NAMALWA (cell line): ENCODE results near the gene RAB11B.
"Not testable (repeated sequence)": the region's sequence is repeated elsewhere in the genome, so short reads cannot be mapped to it uniquely, and the experiment has no call there.

Source experiments
- DNase-seq: peaks from one replicate; pipeline ENCODE4 v3.0.0-alpha.2; 2015; ENCODE audit warnings: low spot score

The RAB11B gene

DNA sequence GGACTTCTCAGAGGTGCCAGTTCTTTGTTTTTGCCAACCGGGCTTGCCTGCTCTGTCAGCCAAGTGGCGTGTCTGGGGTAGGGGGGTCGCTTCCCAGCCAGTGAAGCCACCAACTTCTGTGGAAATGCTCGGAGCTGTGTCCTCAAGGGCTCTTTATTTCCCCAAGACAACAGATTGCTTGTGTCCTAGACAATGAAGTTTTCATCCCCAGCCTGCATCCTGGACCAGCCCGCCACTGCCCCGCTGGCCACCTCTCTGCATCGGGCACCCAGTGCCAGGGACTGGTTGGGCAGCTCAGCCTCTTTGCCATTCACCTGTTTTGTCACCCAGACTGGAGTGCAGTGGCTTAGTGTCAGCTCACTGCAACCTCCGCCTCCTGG is 3.7 kb downstream of the RAB11B start:
- no peak for DNase-seq

DNA sequence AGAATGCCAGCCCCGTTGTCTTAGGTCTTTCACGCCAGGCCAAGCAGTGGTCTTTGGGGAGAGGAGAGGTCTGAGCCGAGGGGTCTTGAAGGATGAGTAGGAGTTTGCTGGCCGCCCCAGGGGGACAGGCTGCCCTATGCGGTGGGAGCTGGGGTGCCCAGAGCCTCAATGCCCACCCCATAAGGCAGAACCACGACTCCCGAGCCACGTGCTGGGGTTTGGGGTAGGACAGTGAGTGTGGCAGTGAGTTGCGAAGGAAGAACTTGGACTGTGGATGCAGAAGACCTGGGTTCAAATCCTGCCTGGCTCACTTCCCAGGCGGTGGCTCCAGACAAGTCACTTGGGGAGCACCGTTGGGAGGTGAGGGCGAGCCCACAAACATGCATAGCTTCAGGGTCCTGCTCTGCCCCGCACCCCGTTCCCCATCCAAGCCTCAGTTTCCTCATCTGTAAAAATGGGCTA is 5.5 kb downstream of the RAB11B start:
- no peak for DNase-seq

- DNase-seq: no peak
These were observed 6.0 kb downstream of the RAB11B start for GRCh38 chr19:8396185-8396562.

GRCh38 chr19:8396563-8397203 is 6.5 kb downstream of the RAB11B start:
- DNase-seq: peak; percentile 76

- DNase-seq: no peak
These were observed 7.1 kb downstream of the RAB11B start for GRCh38 chr19:8397271-8397670.

DNA sequence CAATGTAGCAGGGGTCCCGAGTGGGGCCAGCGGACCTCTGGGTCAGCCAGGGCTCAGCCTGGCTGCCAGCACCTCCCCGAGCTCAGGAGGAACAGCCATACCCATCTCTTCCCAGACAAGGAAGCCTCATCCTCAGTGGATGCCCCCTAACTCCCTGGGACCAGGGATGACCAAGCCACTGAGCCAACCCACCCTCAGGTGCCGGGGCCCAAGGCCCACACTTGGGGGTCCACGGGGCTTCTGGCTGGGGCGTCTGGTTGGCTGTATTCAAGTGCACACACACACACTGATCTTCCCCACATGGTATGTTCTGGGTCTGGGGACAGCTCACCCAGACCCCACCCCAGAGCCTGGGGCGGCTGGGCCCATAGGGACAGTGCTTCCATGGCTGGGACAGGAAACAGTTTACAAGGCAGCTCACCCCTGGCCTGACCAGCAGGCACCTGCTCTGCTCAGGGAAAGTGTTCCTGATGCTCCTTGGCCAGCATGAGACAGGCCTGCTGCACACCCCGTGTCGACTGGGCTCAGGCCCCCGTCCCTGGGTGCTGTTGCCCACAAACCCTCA is 7.7 kb downstream of the RAB11B start:
- DNase-seq: no peak

GRCh38 chr19:8398311-8398771 is 8.2 kb downstream of the RAB11B start:
- no peak for DNase-seq

DNA sequence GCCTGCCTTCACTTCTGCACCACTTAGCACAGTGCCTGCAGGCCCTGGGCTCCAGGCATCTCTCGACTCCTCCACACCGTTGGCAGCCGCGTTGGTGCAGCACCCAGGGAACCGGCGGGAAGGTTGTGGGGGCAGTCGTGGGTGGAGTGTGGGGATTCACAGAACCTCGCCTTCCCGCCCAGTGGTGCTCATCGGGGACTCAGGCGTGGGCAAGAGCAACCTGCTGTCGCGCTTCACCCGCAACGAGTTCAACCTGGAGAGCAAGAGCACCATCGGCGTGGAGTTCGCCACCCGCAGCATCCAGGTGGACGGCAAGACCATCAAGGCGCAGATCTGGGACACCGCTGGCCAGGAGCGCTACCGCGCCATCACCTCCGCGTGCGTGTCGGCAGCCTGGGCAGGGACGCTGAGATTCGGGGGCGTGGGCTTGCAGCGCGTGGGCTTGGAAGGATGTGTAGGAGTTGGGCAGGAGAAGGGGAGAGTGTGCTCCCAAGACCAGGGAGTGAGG is 9.6 kb downstream of the RAB11B start:
- no peak for DNase-seq

DNA sequence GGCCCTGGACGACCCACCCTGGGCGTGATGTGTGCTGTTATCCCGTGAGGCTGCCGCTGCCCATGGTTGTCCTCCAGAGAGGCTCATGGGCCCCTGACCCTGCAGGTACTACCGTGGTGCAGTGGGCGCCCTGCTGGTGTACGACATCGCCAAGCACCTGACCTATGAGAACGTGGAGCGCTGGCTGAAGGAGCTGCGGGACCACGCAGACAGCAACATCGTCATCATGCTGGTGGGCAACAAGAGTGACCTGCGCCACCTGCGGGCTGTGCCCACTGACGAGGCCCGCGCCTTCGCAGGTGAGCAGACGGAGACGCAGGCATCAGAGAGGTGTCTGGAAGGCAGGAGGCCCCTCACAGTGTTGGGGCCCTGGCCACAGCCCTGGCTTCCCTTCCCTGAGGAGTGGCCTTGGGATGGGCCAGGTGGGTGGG is 11.8 kb downstream of the RAB11B start:
- no peak for DNase-seq

GRCh38 chr19:8403098-8403819 is 13.1 kb downstream of the RAB11B start:
- no peak for DNase-seq

- DNase-seq: no peak
These were observed 13.6 kb downstream of the RAB11B start for GRCh38 chr19:8403820-8404109.

- no peak for DNase-seq
These were observed 14.4 kb downstream of the RAB11B start for GRCh38 chr19:8404391-8405151.

GRCh38 chr19:8410718-8411117 is 20.6 kb downstream of the RAB11B start:
- not testable (repeated sequence) for DNase-seq

- DNase-seq: peak; percentile 98
These were observed 22.8 kb downstream of the RAB11B start, which contains the start of gene MARCHF2 for GRCh38 chr19:8412783-8413628. MARCHF2 (plus strand) TSS chr19:8413305; CDS start chr19:8421841, 8,536 bp downstream.

- peak; percentile 28 for DNase-seq
These were observed 23.5 kb downstream of the RAB11B start for GRCh38 chr19:8413629-8413995.

DNA sequence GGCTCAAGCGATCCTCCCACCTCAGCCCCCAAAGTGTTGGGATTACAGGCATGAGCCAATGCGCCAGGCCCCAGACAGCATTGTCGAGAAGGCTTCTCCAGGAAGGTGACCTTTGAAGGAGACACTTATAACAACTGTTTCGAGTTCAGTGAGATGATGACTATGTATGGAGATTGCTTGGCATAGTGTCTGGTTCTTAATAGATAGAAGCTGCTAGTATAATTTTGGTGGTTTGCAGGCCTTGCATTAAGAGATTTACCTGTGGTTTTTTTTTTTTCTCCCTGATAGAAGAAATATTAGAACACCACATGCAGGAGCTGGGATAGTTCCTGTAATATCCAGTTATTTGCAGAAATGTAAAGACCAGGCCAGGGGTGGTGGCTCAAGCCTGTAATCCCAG is 26.6 kb downstream of the RAB11B start:
- DNase-seq: no peak

GRCh38 chr19:8421484-8422461 is 31.6 kb downstream of the RAB11B start:
- no peak for DNase-seq

DNA sequence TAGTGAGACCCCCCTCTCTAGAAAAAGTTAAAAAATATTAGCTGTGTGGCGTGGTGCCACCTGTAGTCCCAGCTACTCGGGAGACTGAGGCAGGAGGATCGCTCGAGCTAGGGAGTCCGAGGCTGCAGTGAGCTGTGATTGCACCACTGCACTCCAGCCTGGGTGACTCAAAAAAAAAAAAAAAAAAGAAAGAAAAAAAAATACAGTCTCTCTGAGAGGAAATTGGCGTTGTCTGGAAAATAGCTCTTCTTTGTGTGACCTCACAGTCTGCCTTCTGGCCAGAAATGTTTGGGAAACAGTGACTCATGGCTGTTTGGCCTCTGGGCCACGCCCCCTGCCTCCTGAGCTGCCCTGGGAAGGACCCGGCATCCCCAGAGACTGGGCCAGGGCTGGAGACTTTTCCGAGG is 33.7 kb downstream of the RAB11B start:
- DNase-seq: no peak

DNA sequence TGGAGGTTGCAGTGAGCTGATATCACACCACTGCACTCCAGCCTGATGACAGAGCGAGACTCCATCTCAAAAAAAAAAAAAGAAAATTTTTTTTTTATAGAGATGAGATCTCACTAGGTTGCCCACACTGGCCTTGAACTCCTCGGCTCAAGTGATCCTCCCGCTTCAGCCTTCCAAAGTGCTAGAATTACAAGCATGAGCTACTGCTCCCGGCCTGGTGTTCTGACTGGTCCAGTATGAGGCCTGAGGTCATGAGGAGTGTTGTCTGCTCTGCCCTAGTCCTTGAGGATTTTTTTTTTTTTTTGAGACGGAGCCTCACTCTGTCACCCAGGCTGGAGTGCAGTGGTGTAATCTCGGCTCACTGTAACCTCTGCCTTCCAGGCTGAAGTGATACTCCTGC is 35.2 kb downstream of the RAB11B start:
- DNase-seq: not testable (repeated sequence)

DNA sequence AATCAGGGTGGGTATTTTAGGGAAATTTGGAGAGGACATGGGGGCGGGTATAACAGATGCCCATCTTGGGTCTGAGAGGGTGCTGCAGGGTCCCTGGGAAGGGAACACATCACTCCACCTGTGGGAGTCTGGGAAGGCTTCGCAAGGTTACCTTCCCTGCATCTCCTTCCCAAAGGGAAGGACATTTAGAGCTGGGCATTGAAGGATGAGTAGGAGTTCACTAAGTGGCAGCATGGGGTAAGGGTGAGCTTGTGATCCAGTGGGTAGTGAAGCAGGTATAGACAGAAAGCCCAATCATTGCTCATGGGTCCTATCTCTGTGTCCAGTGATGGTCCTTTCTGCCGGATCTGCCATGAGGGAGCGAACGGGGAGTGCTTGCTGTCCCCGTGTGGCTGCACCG is 36.1 kb downstream of the RAB11B start:
- no peak for DNase-seq
